PC-9 (cell line): ENCODE measurements around the gene CAPN15.

ENCODE experiments used
- EZH2 ChIP-seq: fragments of 200-600 bp; sonication (generic); IDR thresholded peaks from 2 replicates; pipeline ENCODE4 v1.8.0; 2017; ENCODE audit warnings: antibody characterized with exemption, low read depth
- TF ChIP-seq, protein P1 (sequence below): fragments of 200-600 bp; sonication (generic); conservative IDR thresholded peaks from 2 replicates; pipeline ENCODE4 v1.6.1; 2017; ENCODE audit warnings: mixed run types, antibody characterized with exemption, mild to moderate bottlenecking, moderate library complexity

DNA sequence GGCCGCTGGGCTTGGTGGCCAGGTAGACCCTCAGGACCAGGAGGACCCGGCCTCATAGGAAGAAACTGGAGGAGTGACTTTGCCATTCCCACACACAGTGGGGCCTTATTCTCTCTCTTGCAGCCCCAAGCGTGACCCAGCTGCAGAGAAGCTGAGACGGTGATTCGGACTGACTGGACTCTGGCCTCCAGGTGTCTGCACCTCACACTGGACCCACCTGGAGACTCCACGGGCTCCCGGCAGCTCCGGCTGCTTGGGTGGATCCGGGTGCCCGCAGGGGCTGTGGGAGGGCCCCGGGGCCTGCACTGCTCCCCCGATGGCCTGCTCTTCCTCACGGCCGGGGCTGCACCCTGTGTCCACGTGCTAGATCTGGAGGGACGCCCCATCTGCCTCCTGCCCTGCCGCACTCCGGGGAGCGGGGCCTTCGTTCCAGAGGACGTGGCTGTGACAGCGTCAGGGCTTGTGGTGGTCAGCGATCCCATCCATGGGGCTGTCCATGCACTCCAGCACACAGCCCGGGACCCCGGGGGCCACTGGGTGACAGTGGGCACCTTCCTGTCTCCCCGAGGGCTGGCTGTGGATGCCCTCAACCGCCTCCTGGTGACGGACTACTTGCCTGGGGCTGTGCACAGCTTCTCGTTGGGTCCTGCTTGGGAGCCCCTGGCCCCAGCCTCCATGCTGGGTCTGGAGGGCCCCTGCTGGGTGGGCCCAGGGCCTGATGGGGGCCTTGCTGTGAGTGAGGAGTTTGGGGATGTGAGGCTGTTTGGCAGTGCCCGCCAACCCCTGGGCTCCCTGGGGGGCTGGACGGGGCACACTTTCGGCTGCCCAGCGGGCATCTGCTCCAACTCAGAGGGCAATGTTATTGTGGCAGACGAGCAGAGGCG is 40.1 kb downstream of the CAPN15 start:
- TF ChIP-seq EZH2: no peak
- TF ChIP-seq, protein P1, sequence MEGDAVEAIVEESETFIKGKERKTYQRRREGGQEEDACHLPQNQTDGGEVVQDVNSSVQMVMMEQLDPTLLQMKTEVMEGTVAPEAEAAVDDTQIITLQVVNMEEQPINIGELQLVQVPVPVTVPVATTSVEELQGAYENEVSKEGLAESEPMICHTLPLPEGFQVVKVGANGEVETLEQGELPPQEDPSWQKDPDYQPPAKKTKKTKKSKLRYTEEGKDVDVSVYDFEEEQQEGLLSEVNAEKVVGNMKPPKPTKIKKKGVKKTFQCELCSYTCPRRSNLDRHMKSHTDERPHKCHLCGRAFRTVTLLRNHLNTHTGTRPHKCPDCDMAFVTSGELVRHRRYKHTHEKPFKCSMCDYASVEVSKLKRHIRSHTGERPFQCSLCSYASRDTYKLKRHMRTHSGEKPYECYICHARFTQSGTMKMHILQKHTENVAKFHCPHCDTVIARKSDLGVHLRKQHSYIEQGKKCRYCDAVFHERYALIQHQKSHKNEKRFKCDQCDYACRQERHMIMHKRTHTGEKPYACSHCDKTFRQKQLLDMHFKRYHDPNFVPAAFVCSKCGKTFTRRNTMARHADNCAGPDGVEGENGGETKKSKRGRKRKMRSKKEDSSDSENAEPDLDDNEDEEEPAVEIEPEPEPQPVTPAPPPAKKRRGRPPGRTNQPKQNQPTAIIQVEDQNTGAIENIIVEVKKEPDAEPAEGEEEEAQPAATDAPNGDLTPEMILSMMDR: no peak
